ENCODE results near the gene ABHD12.
"Not testable (repeated sequence)": the region's sequence is repeated elsewhere in the genome, so short reads cannot be mapped to it uniquely, and the experiment has no call there.

Gene ABHD12

GRCh38 chr20:25390538-25391528, at the start of gene ABHD12:
TSS of gene ABHD12 (minus strand) at chr20:25390835. CDS start at chr20:25390703, 132 bp downstream.
- no peak for FAIRE-seq

GRCh38 chr20:25439328-25439727, 48.7 kb upstream of the ABHD12 start:
- FAIRE-seq, result no peak

- FAIRE-seq, result no peak
Observed at GRCh38 chr20:25437153-25437581, 46.5 kb upstream of the ABHD12 start.

- no peak for FAIRE-seq
Observed at GRCh38 chr20:25424536-25424935, 33.9 kb upstream of the ABHD12 start.

GRCh38 chr20:25422032-25422431, 31.4 kb upstream of the ABHD12 start:
- FAIRE-seq, result no peak

GRCh38 chr20:25421102-25421501, 30.5 kb upstream of the ABHD12 start:
- FAIRE-seq, result no peak

GRCh38 chr20:25418776-25419175, 28.1 kb upstream of the ABHD12 start:
- no peak for FAIRE-seq

GRCh38 chr20:25408890-25409289, 18.3 kb upstream of the ABHD12 start:
- no peak for FAIRE-seq

- FAIRE-seq, result no peak
Observed at GRCh38 chr20:25408170-25408547, 17.5 kb upstream of the ABHD12 start.

- FAIRE-seq, result no peak
Observed at GRCh38 chr20:25407311-25408169, 16.9 kb upstream of the ABHD12 start, which contains the start of gene GINS1. TSS of gene GINS1 (plus strand) at chr20:25407673. CDS start at chr20:25407821, 148 bp downstream.

GRCh38 chr20:25402583-25402982, 11.9 kb upstream of the ABHD12 start:
- no peak for FAIRE-seq

GRCh38 chr20:25400291-25400732, 9.7 kb upstream of the ABHD12 start:
- not testable (repeated sequence) for FAIRE-seq

- FAIRE-seq, result peak; percentile 56
Observed at GRCh38 chr20:25399037-25399430, 8.4 kb upstream of the ABHD12 start.

GRCh38 chr20:25398376-25399036, 7.9 kb upstream of the ABHD12 start:
- FAIRE-seq, result no peak

GRCh38 chr20:25397821-25398220, 7.2 kb upstream of the ABHD12 start:
- FAIRE-seq, result no peak

GRCh38 chr20:25397096-25397495, 6.5 kb upstream of the ABHD12 start:
- FAIRE-seq, result no peak

- FAIRE-seq, result no peak
Observed at GRCh38 chr20:25394996-25395395, 4.4 kb upstream of the ABHD12 start.

- no peak for FAIRE-seq
Observed at GRCh38 chr20:25394276-25394675, 3.6 kb upstream of the ABHD12 start.

- FAIRE-seq, result no peak
Observed at GRCh38 chr20:25389858-25390537, 637 bp downstream of the ABHD12 start.

- no peak for FAIRE-seq
Observed at GRCh38 chr20:25389401-25389857, 1.2 kb downstream of the ABHD12 start.

GRCh38 chr20:25382704-25383370, 7.8 kb downstream of the ABHD12 start:
- no peak for FAIRE-seq
